ENCODE measurements around the gene UBE2H. TPM values are rescaled to one million over a fixed set of nuclear protein-coding genes. Genes with fewer than 3 reads are reported as not detected.
"Not testable (repeated sequence)": the region's sequence is repeated elsewhere in the genome, so short reads cannot be mapped to it uniquely, and the experiment has no call there.

Gene UBE2H
- total and polyA plus RNA-seq, 2 of the 4 experiments (the other 2 are of a cell fraction), result 34.6 to 49.4 TPM

GRCh38 chr7:129824291-129825208 lies 128.2 kb downstream of the UBE2H start:
- Histone ChIP-seq H3K36me3 (ENCODE audit: control insufficient read depth, insufficient read depth, low read length) (peaks cover 2% of the 10 kb centered on the region; the same call in 1 of the 2 replicates), H2BK120ac (ENCODE audit: low read depth, low read length) (peak overlapping the region; percentile 61), H3K4ac (ENCODE audit: low read depth, low read length) (peak overlapping the region; percentile 69), H3K79me1 (ENCODE audit: low read depth in 1 of 2, low read length in 2 of 2) (peaks cover 0 to 6% of the 10 kb centered on the region in 2 experiments; a peak in 3 of 4 replicates), H2AK9ac (replicated peaks; ENCODE audit: low read depth, low read length, poor library complexity) (peak overlapping the region; percentile 75), H3K56ac (ENCODE audit: extremely low read depth, insufficient read depth, low read length) (no peak overlapping the region; the same call in 1 of the 2 replicates), H3K9me1 (ENCODE audit: insufficient read depth, low read length) (peaks cover 3% of the 10 kb centered on the region; the same call in 1 of the 2 replicates), H3K9ac (ENCODE audit: low read depth, low read length) (peak overlapping the region; percentile 26), H3K4me2 (ENCODE audit: low read depth, low read length) (peak overlapping the region; percentile 99), H4K20me1 (ENCODE audit: insufficient read depth, low read length) (no peaks in the 10 kb centered on the region), H4K5ac (ENCODE audit: low read depth, low read length) (no peak overlapping the region), H2BK5ac (ENCODE audit: low read depth, low read length, poor library complexity, severe bottlenecking) (no peak overlapping the region), H2AK5ac (ENCODE audit: low read depth, low read length) (peak overlapping the region; percentile 27; the same call in 1 of the 2 replicates), H3K27me3 (ENCODE audit: control insufficient read depth, insufficient read depth, low read length) (no peaks in the 10 kb centered on the region), H2AFZ (replicated peaks; ENCODE audit: low read length, poor library complexity) (peak overlapping the region; percentile 100), H3K4me1 (ENCODE audit: control insufficient read depth, insufficient read depth, low read length) (peaks cover 3% of the 10 kb centered on the region), H4K91ac (ENCODE audit: insufficient read depth, low read depth, low read length) (no peak overlapping the region; the same call in 1 of the 2 replicates), H3K9me3 (ENCODE audit: control insufficient read depth, insufficient read depth, low read length) (no peaks in the 10 kb centered on the region), H3K18ac (ENCODE audit: low read depth, low read length) (no peak overlapping the region; the same call in 1 of the 2 replicates), H3K14ac (replicated peaks; ENCODE audit: low read depth, low read length) (peak overlapping the region; percentile 1; the same call in 1 of the 2 replicates), H3K27ac (ENCODE audit: insufficient read depth, low read length) (peak overlapping the region; percentile 9; the same call in 1 of the 2 replicates), H3K4me3 (ENCODE audit: insufficient read depth, low read depth, low read length) (peak overlapping the region; percentile 96), H4K8ac (ENCODE audit: low read depth in 2 of 2, low read length in 2 of 2) (peak overlapping the region; percentile 12 to 83; a peak in 2 of 4 replicates), H2BK20ac (ENCODE audit: low read depth, low read length) (no peak overlapping the region), H3K23ac (ENCODE audit: low read depth, low read length) (no peak overlapping the region), H2BK15ac (ENCODE audit: low read depth, low read length) (0 out of 3 replicates have a peak overlapping the region, but pooled peaks have one; percentile 93)
- TF ChIP-seq CTCF (conservative IDR thresholded peaks at IDR 0.05; ENCODE audit: low read depth, low read length) (0 out of 2 replicates have a peak, but pooled peaks have one; percentile 19), BHLHE40 (IDR thresholded peaks at IDR 0.05; ENCODE audit: low read depth, low read length) (no peak)
- BruUV-seq (replicated peaks), result no TSS peak
- intact Hi-C loops (cut with micrococcal nuclease) (loop anchor here (1.0 to 10.0 kb wide), 3 partner anchors 160 to 340 kb away; no protein-coding TSS in a partner anchor), in situ Hi-C loops (cut with MboI; ENCODE audit: low sequenced_read_pairs) (loop anchor here (5.0 kb wide), 2 partner anchors 157 to 188 kb away; no protein-coding TSS in a partner anchor), dilution Hi-C loops (cut with HindIII; ENCODE audit: low sequenced_read_pairs, unreplicated experiment) (no loop called here)
- DNase-seq (no peak), ATAC-seq (ENCODE audit: low read depth) (peak; percentile 28)
- 19% methylated on average over 11 of the region's 28 CpGs; no CpG with 5 or more reads in 1 of the 2 experiments for WGBS, 2 experiments (ENCODE audit: extremely low coverage in 2 of 2, insufficient read length in 1 of 2)
- POLR2A ChIA-PET (ENCODE audit: unreplicated experiment), result interaction anchor here (1.0 kb wide), 1 partner anchor 185 kb away, joined by 4 read pairs; no protein-coding TSS in a partner anchor
- CTCF ChIA-PET, result interaction anchor here (0.6 to 2.5 kb wide), 9 partner anchors 13 to 493 kb away, joined by 3 to 9 read pairs (median 3); no protein-coding TSS in a partner anchor

GRCh38 chr7:129823143-129823542 lies 129.6 kb downstream of the UBE2H start:
- H2AK5ac ChIP-seq (ENCODE audit: low read depth, low read length); H4K20me1 ChIP-seq (ENCODE audit: insufficient read depth, low read length); H3K14ac ChIP-seq (replicated peaks; ENCODE audit: low read depth, low read length); H3K56ac ChIP-seq (ENCODE audit: extremely low read depth, insufficient read depth, low read length); H2BK5ac ChIP-seq (ENCODE audit: low read depth, low read length, poor library complexity, severe bottlenecking); H3K9ac ChIP-seq (ENCODE audit: low read depth, low read length); H3K27ac ChIP-seq (ENCODE audit: insufficient read depth, low read length); H4K5ac ChIP-seq (ENCODE audit: low read depth, low read length); H3K4me2 ChIP-seq (ENCODE audit: low read depth, low read length); H3K4me3 ChIP-seq (ENCODE audit: insufficient read depth, low read depth, low read length); H2BK15ac ChIP-seq (ENCODE audit: low read depth, low read length); ATAC-seq (ENCODE audit: low read depth); H2BK20ac ChIP-seq (ENCODE audit: low read depth, low read length); H3K79me1 ChIP-seq (ENCODE audit: low read depth in 1 of 2, low read length in 2 of 2); H4K8ac ChIP-seq (ENCODE audit: low read depth in 2 of 2, low read length in 2 of 2); H3K23ac ChIP-seq (ENCODE audit: low read depth, low read length); dilution Hi-C loops (cut with HindIII; ENCODE audit: low sequenced_read_pairs, unreplicated experiment); H4K91ac ChIP-seq (ENCODE audit: insufficient read depth, low read depth, low read length); H3K36me3 ChIP-seq (ENCODE audit: control insufficient read depth, insufficient read depth, low read length); H3K27me3 ChIP-seq (ENCODE audit: control insufficient read depth, insufficient read depth, low read length); H3K9me1 ChIP-seq (ENCODE audit: insufficient read depth, low read length); H2AFZ ChIP-seq (replicated peaks; ENCODE audit: low read length, poor library complexity); H2BK120ac ChIP-seq (ENCODE audit: low read depth, low read length); H2AK9ac ChIP-seq (replicated peaks; ENCODE audit: low read depth, low read length, poor library complexity); DNase-seq; H3K4ac ChIP-seq (ENCODE audit: low read depth, low read length); H3K9me3 ChIP-seq (ENCODE audit: control insufficient read depth, insufficient read depth, low read length); BruUV-seq (replicated peaks); H3K4me1 ChIP-seq (ENCODE audit: control insufficient read depth, insufficient read depth, low read length); H3K18ac ChIP-seq (ENCODE audit: low read depth, low read length): not testable (repeated sequence)
- no CpG with 5 or more reads among the region's 5 CpGs for WGBS, 2 experiments (ENCODE audit: extremely low coverage in 2 of 2, insufficient read length in 1 of 2)
- ChIA-PET CTCF (interaction anchor here (0.6 to 1.1 kb wide), 3 partner anchors 157 to 509 kb away, joined by 3 to 7 read pairs (median 3); no protein-coding TSS in a partner anchor), POLR2A (ENCODE audit: unreplicated experiment) (interaction anchor here (0.6 kb wide), 1 partner anchor 52 kb away, joined by 9 read pairs; no protein-coding TSS in a partner anchor)
- intact Hi-C loops (cut with micrococcal nuclease), result loop anchor here (10.0 kb wide), 1 partner anchor 338 kb away; no protein-coding TSS in a partner anchor
- in situ Hi-C loops (cut with MboI; ENCODE audit: low sequenced_read_pairs), result loop anchor here (5.0 kb wide), 1 partner anchor 156 kb away; no protein-coding TSS in a partner anchor

Measured in IMR-90 (cell line).